Stomach (tissue), 4 donors: ENCODE results near the gene LDHD.

Experiments used
- CTCF ChIP-seq, 7 experiments: fragments of 450-650 bp in 4 of 7; fragments of 200-600 bp in 3 of 7; sonication (generic) in 3 of 7; IDR thresholded peaks; one replicate each; pipeline ENCODE4 v1.5.1; 2016 to 2019; ENCODE audit warnings: antibody characterized with exemption in 7 of 7, control low read depth in 2 of 7, mild to moderate bottlenecking in 1 of 7
- EP300 ChIP-seq: sonication (generic); formaldehyde crosslinking; IDR thresholded peaks from one replicate; pipeline ENCODE4 v1.6.1; 2017; ENCODE audit warnings: antibody characterized with exemption
- POLR2A ChIP-seq, 4 donors: fragments of 450-650 bp; IDR thresholded peaks; one replicate each; pipeline ENCODE4 v1.6.1; 2016; ENCODE audit warnings: antibody characterized with exemption in 4 of 4, control low read depth in 2 of 4, mild to moderate bottlenecking in 1 of 4, moderate library complexity in 1 of 4
- POLR2AphosphoS5 ChIP-seq, 3 donors: sonication (generic); formaldehyde crosslinking; IDR thresholded peaks; one replicate each; pipeline ENCODE4 v1.6.1; 2016; ENCODE audit warnings: antibody characterized with exemption in 3 of 3

- TF ChIP-seq CTCF (IDR thresholded peaks at IDR 0.05) (no peak), POLR2AphosphoS5 (IDR thresholded peaks at IDR 0.05) (no peak), POLR2A (IDR thresholded peaks at IDR 0.05) (no peak), EP300 (no peak)
These were observed 14.9 kb downstream of the LDHD start for GRCh38 chr16:75101635-75102034.
